ENCODE data around the gene SNX32.
A peak's percentile ranks its signal among the peaks of the same experiment; 100 is the strongest.

The SNX32 gene

GRCh38 chr11:65797711-65798110, 36.1 kb upstream of the SNX32 start:
- DNase-seq = no peak

GRCh38 chr11:65798882-65799281, 34.9 kb upstream of the SNX32 start:
- no peak for DNase-seq

GRCh38 chr11:65801153-65801987, 32.4 kb upstream of the SNX32 start:
- no peak for DNase-seq

GRCh38 chr11:65802841-65803240, 30.9 kb upstream of the SNX32 start:
- no peak for DNase-seq

- DNase-seq = no peak
Measured at GRCh38 chr11:65803797-65804492, 29.8 kb upstream of the SNX32 start.

- DNase-seq = no peak
Measured at GRCh38 chr11:65806979-65807378, 26.8 kb upstream of the SNX32 start.

- DNase-seq = no peak
Measured at GRCh38 chr11:65808744-65809341, 24.9 kb upstream of the SNX32 start.

- no peak for DNase-seq
Measured at GRCh38 chr11:65809496-65809895, 24.3 kb upstream of the SNX32 start.

GRCh38 chr11:65810046-65810868, 23.5 kb upstream of the SNX32 start:
- no peak for DNase-seq

- no peak for DNase-seq
Measured at GRCh38 chr11:65811764-65812475, 21.8 kb upstream of the SNX32 start.

- DNase-seq = no peak
Measured at GRCh38 chr11:65814131-65814985, 19.4 kb upstream of the SNX32 start.

- no peak for DNase-seq
Measured at GRCh38 chr11:65814986-65815565, 18.7 kb upstream of the SNX32 start.

GRCh38 chr11:65816696-65817095, 17.1 kb upstream of the SNX32 start:
- no peak for DNase-seq

- DNase-seq = no peak
Measured at GRCh38 chr11:65817312-65817834, 16.4 kb upstream of the SNX32 start.

GRCh38 chr11:65817835-65818680, 15.7 kb upstream of the SNX32 start:
- DNase-seq = peak; percentile 88 to 96 (median 95)

- no peak for DNase-seq
Measured at GRCh38 chr11:65821107-65821506, 12.7 kb upstream of the SNX32 start.

GRCh38 chr11:65822776-65823528, 10.8 kb upstream of the SNX32 start:
- no peak for DNase-seq

GRCh38 chr11:65826984-65827735, 6.6 kb upstream of the SNX32 start:
- no peak for DNase-seq
